LNCAP (cell line): ENCODE results near the gene SSBP1.

ENCODE experiments used
- TF ChIP-seq, protein P1 (sequence below): fragments of 450-650 bp; IDR thresholded peaks from 2 replicates; pipeline ENCODE4 v1.5.1; 2017; ENCODE audit warnings: mild to moderate bottlenecking

The SSBP1 gene

DNA sequence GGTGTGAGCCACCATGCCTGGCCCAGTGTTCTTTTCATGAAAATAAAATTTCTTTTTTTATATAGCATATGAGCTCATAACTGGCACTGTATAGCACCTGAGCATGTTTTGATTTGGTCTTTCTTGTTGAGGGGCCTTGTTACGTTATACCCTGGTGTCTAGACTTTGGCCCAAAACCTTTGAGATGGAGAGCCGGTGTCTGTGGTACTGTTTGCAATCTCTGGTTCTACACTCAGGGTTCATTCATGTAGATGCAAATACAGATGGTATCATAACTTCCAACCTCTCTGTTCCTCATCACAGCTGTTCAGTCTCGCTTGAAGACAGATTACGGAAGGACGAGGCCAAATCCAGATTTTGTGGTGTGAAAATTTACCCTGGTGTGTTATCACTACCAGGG, 51.8 kb downstream of the SSBP1 start, which contains the start of gene TAS2R5:
Gene TAS2R5 (plus strand): TSS at position 301 of the 400 bp plus-strand sequence. CDS start 145 bp downstream, outside the sequence.
- TF ChIP-seq, protein P1, sequence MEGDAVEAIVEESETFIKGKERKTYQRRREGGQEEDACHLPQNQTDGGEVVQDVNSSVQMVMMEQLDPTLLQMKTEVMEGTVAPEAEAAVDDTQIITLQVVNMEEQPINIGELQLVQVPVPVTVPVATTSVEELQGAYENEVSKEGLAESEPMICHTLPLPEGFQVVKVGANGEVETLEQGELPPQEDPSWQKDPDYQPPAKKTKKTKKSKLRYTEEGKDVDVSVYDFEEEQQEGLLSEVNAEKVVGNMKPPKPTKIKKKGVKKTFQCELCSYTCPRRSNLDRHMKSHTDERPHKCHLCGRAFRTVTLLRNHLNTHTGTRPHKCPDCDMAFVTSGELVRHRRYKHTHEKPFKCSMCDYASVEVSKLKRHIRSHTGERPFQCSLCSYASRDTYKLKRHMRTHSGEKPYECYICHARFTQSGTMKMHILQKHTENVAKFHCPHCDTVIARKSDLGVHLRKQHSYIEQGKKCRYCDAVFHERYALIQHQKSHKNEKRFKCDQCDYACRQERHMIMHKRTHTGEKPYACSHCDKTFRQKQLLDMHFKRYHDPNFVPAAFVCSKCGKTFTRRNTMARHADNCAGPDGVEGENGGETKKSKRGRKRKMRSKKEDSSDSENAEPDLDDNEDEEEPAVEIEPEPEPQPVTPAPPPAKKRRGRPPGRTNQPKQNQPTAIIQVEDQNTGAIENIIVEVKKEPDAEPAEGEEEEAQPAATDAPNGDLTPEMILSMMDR, result no peak

DNA sequence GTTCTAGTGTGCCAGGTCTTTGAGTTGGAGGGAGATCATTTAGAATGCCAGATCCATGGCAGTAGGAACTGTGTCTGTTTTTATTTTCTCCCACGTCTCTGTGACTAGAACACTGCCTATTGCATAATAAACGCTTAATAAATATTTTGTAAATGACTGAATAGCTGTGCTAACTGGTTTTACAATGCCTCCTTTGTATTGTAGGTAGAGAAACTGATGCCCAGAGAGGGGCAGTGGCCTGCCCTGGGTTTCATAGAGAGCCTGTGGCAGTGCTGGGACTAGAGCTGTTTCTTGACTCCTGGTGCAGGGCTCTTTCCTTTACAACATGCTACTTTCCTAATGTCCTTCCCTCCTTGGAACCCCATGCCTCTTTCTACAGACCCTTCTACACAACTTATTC, 54.4 kb downstream of the SSBP1 start:
- TF ChIP-seq, protein P1, result no peak
